NCI-H1417 (cell line): ENCODE data around the gene SLC9A8.
A peak's percentile ranks its signal among the peaks of the same experiment; 100 is the strongest.
"Not testable (repeated sequence)": the region's sequence is repeated elsewhere in the genome, so short reads cannot be mapped to it uniquely, and the experiment has no call there.

Experiments used
- DNase-seq, 3 experiments: peaks; one replicate each; lab custom pipeline; 2025; lab: John Stamatoyannopoulos, UW

Gene SLC9A8

DNA sequence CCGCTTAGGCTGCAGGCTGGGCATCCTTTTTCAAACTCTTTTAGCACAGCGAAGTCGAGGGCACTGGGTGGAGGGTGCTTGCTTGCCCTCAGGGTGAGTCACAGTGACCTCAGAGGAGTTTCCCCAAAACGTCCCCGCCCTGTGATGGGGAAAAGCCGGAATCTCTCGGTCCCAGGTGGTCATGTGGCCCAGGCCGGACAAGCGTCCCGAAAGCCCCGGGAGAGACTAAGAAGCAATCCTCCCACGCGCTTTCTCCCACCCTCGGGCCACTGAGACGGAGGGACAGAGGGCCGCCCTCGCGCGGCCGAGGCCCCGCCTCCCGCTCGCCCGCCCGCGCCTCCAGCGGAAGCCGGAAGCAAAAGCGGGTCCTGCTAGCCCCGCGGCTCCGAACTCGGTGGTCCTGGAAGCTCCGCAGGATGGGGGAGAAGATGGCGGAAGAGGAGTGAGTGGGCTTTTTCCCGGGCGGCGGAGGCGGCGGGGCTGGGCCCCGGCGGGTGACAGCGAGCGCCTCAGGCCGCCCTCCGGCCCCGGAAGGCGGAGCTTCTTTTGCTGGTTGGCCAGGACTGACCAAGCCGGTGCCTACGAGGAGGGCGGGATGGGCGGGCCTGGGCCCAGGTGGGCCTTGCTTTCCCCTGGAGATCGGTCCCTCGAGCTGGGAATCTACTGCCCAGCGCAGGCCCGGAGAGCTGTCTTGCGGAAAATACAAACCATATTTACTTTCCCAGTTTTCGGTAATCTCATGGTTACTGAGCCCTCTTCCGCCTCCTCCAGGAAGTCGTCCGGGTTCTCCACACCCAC is at the start of gene SLC9A8:
Gene SLC9A8 (plus strand): TSS at position 322 of the 798 bp plus-strand sequence. CDS start 95 bp downstream, at position 417.
- peak; percentile 82 to 93 (median 91) for DNase-seq

- no peak for DNase-seq
Observed at GRCh38 chr20:49762940-49763766, 49.5 kb upstream of the SLC9A8 start.

- DNase-seq = no peak
Observed at GRCh38 chr20:49765413-49765736, 47.3 kb upstream of the SLC9A8 start.

DNA sequence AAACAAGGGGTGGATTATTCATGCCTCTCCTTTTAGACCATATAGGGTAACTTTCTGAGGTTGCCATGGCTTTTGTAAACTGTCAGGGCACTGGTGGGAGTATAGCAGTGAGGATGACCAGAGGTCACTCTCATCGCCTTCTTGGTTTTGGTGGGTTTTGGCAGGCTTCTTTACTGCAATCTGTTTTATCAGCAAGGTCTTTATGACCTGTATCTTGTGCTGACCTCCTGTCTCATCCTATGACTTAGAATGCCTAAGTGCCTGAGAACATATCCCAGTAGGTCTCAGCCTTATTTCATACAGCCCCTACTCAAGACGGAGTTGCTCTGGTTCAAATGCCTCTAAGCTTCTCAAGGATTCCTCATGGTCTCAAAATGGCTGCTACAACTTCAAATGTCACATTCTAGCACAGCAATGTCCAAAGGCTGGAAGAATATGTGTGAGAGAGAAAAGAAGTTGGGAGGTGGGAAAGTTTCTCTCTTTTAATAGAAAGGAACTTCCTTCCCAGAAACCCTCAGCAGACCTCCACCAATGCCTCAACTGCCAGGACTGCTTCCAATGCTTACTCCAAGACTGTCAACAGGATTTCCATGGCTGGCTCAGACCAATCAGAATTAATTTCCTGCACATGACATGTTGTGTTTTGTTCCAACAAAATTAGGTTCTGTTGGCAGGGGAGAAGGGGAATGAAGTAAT is 46.6 kb upstream of the SLC9A8 start:
- no peak for DNase-seq

- DNase-seq = no peak
Observed at GRCh38 chr20:49766979-49767521, 45.6 kb upstream of the SLC9A8 start.

- peak in 1 of 3 experiments; percentile 17 for DNase-seq
Observed at GRCh38 chr20:49768204-49769047, 44.2 kb upstream of the SLC9A8 start.

DNA sequence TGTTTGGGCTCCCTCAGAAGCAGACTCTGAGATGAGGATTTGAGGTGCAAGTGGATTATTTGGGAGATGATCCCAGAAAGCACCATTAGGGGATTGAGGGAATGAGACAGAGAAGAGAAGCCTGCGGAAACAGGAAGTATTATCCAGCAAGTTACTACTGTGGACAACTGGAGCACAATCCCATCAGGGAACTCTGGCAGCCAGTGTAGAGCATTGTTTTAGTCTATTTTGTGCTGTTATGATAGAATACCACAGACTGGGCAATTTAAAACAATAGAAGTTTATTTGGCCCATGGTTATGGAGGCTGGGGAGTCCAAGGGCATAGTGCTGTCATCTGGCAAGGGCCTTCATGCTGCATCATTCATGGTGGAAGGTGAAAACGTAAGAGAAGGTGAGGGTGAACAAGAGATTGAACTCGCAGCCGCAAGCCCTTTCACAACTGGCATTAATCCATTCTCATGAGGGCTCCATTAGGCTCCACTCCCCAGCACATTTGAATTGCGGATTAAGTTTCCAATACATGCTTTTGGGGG is 43.5 kb upstream of the SLC9A8 start:
- no peak for DNase-seq

DNA sequence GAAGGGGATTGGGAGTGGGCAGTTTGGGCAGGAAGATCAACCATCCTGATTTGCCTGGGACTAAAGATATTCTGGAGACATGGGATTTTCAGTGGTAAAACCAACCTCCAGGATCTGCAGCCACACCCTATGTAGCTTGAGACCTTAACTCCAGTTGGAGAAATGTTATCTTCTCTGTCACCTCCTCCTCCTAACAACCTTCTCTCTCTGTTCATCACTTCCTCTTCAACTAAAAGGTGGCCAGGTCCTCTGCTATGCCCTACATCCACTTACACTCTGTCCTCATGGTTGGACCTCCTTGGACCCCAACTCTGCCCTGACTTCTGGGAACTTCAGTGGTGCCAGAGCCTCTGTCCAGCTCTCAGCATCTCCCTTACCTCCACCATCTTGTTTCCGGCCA is 42.0 kb upstream of the SLC9A8 start:
- no peak for DNase-seq

- not testable (repeated sequence) for DNase-seq
Observed at GRCh38 chr20:49774213-49774612, 38.4 kb upstream of the SLC9A8 start.

GRCh38 chr20:49775229-49775693 is 37.4 kb upstream of the SLC9A8 start:
- DNase-seq = peak in 1 of 3 experiments; percentile 43

GRCh38 chr20:49779972-49780371 is 32.7 kb upstream of the SLC9A8 start:
- no peak for DNase-seq

DNA sequence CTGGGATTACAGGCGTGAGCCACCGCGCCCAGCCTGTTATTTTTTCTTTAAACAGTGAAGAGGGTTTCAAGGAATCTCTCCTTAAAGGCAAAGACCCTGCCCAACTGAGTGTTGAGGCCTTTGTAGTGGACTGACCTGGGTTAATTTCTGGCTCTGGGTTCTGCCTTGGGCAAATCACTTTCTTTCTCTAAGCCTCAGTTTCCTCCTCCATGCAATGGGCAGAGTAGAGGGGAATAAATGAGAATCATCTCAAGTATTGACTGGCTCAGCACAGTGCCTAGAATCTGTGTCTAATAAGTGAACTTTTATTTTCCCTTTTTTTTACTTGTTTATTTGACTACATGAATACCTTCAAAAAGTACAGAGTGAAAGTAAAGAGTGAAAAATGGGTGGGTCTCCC is 31.0 kb upstream of the SLC9A8 start:
- DNase-seq = no peak

DNA sequence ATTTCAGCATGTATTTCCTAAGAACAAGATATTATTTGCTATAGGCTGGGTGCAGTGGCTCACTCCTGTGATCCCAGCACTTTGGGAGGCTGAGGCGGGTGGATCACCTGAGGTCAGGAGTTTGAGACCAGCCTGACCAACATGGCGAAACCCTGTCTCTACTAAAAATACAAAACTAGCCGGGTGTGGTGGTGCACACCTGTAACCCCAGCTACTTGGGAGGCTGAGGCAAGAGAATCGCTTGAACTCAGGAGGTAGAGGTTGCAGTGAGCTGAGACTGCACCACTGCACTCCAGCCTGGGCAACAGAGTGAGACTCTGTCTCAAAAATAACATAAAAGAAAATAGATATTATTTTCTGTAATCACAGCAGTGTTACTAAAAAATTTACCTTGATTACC is 30.2 kb upstream of the SLC9A8 start:
- DNase-seq = not testable (repeated sequence)

DNA sequence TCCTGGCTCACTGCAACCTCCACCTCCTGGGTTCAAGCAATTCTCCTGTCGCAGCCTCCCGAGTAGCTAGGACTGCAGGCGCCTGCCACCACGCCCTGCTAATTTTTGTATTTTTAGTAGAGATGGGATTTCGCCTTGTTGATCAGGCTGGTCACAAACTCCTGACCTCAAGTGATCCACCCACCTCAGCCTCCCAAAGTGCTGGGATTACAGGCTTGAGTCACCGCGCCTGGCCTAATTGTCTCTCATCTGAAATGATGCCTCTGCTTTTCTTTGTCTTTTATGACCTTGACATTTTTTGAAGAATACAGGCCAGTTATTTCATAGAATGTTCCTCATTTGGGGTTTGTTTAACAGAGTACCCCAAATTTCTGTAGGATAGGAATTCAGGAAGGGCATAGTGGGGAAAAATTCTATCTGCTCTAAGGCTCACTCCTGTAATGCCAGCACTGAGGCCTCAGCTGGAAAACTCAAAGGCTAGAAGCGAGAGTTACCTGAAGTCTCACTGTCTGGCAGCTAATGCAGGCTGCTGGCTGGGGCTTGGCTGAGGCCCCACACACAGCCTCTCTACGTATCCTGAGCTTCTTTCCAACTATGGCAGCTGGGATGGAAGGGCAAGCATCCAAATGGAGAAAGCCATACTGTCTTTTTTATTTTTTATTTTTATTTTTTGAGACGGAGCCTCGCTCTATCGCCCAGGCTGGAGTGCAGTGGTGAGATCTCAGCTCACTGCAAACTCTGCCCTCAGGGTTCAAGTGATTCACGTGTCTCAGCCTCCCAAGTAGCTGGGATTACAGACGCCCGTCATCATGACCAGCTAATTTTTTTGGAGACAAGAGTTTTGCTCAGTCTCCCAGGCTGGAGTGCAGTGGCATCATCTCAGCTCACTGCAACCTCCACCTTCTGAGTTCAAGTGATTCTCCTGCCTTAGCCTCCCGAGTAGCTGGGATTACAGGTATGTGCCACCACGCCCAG is 29.3 kb upstream of the SLC9A8 start:
- DNase-seq = not testable (repeated sequence)

GRCh38 chr20:49784291-49784690 is 28.3 kb upstream of the SLC9A8 start:
- DNase-seq = no peak

- no peak for DNase-seq
Observed at GRCh38 chr20:49785149-49785851, 27.3 kb upstream of the SLC9A8 start.

- no peak for DNase-seq
Observed at GRCh38 chr20:49785852-49786175, 26.8 kb upstream of the SLC9A8 start.

- no peak for DNase-seq
Observed at GRCh38 chr20:49786196-49786595, 26.4 kb upstream of the SLC9A8 start.

GRCh38 chr20:49786668-49787370 is 25.8 kb upstream of the SLC9A8 start:
- no peak for DNase-seq
